ENCODE results near the gene IQGAP1.
"Not testable (repeated sequence)": the region's sequence is repeated elsewhere in the genome, so short reads cannot be mapped to it uniquely, and the experiment has no call there.

Gene IQGAP1

DNA sequence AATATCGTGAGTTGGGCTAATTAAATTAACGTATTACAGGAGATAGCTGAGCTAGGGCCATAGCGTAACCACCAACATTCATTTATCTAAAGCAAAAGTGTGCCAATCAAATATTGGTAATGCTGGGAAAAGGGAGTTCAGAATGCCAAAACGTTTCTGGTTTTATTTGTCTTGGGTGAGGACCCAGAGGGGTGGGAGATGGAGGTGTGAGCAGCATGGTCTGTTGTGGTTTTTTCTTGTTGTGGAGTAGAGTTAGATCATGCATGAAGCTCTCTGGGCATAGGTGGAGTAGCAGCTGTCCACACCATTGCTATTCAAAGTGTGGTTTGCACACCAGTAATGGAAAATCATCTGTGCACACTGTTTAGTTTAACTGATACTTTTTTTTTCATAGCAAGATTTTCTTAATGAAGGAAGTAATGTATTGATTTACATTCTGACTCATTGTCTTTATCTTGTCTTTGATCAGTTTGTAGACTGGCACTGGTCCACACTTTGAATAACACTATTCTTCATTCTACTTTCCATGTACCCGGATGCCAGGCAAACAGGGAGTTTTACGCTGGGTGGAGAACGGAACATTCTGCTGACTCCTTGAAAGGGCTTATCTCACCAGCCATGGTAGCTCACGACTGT is 90.9 kb downstream of the IQGAP1 start:
- no peak for DNase-seq (ENCODE audit: extremely low read depth in 1 of 2, low read depth in 1 of 2)

DNA sequence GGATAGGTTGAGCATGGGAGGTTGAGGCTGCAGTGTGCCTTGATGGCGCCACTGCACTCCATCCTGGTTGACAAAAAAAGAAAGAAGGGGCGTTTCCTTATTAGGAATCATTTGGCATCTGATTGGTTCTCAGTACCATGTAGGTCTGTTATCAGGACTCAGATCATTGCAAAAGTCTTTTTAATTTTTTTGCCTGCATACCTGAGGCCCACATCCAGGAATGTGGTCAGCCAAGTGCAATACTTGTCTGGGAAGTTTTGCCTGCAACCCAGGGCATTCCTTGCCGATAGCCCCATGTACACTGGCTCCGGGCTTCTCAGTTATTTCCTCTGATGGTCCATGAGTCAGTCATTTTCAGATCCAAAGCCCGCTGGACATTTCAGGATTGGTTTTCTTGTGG is 91.6 kb downstream of the IQGAP1 start:
- DNase-seq (ENCODE audit: extremely low read depth in 1 of 2, low read depth in 1 of 2), result no peak

DNA sequence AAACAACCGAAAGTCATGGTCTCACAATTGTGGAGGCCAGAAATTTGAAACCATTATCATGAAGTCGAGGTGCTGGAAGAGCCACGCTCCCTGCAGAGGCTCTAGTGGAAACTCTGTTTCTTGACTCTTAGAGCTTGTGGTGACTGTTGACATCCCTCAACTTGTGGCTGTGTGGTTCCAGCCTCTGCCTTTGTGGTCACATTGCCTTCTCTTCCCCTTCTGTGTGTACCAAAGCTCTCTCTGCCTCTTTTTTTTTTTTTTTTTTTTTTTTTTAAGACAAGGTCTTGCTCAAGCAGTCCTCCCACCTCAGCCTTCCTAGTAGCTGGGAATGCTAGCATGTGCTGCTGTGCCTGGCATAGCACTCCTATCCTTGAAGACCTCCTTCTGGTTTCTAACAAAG is 93.0 kb downstream of the IQGAP1 start:
- DNase-seq (ENCODE audit: extremely low read depth in 1 of 2, low read depth in 1 of 2), result no peak

DNA sequence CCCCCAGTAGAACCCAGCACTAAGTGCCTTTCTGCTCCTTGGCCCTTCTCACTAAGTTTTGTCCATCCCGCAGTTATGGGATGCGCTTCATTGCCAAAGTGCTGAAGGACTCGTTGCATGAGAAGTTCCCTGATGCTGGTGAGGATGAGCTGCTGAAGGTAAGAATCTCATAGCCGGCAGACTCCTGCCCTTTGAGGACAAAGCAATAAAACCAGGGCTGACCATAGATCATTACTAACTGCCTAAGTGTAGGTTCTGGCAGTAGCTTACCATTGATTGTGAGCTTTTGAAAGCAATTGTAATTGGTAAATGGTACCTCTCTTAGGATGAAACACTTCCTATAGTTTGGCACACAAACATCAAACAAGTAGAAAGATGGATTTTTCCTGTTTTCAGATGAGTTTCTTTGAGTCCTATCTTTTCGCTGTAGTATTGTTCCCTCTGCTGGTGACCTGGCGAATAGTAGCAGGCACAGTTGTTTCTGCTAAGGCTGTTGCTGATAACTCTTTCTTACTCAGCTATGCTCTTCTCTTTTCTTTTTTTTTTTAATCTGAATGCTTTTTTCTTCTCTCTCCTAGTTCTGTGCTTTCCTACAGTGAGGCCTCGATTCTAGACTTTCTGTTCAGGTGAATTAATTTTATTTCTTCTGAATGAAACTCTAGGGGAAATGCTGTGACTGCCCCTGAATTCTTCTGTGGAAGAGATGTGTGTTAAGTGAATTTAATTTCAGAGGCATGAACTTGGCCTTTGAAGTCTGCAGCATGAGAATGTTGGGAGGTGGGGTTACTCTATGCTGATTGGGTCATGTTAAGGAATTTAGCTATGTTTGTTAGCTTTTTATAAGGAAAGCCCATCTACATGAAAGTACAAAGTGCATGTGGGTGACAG is 94.3 kb downstream of the IQGAP1 start:
- peak in 1 of 2 donors; percentile 23 for DNase-seq (ENCODE audit: extremely low read depth in 1 of 2, low read depth in 1 of 2)

DNA sequence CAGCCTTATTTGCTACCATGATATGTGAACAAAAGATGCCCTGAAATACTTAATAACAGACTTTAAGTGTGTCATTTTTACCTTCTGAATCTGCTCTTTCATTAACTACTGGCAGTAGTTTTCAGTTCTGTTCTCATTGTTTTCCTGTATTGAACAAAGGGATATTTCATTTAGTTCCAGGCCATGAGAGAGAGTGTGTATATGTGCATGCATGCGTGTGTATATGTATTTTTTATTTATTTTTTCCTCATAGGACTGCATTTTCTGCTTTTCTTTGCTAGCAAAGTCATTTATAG is 94.9 kb downstream of the IQGAP1 start:
- no peak for DNase-seq (ENCODE audit: extremely low read depth in 1 of 2, low read depth in 1 of 2)

DNA sequence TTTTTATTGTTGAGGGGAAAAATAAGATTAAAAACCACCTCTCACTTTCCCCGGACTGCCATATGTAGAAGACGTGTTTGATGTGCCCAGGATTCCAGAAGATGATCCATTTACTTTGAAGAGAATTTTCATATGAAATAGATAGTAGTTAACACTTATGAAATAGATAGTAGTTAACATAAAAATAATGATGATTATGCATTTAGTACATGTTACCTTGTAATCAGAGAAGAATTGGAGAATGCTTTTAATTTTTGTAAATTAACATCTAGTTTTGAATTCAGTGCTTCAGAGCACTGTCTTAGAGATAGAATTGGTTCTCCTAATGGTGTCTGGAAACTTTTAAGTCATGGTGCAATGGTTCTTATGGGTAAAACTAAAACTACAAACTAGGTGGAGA is 95.6 kb downstream of the IQGAP1 start:
- no peak for DNase-seq (ENCODE audit: extremely low read depth in 1 of 2, low read depth in 1 of 2)

DNA sequence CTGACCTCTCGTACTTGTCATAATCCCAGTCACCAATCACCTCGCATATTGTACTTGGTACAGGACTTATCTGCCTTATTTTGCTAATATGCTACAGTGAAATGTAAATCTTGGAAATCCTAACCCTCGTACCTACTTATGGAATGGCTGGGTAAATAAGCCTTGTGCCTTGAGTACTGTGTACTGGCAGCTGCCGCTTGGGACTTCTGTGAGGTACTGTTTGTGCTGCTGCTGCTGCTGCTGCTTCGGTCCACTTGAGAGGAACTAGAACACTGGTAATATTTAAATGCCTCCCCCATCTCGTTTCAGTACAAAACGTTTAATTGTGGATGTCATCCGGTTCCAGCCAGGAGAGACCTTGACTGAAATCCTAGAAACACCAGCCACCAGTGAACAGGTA is 99.1 kb downstream of the IQGAP1 start:
- DNase-seq (ENCODE audit: extremely low read depth in 1 of 2, low read depth in 1 of 2), result no peak

DNA sequence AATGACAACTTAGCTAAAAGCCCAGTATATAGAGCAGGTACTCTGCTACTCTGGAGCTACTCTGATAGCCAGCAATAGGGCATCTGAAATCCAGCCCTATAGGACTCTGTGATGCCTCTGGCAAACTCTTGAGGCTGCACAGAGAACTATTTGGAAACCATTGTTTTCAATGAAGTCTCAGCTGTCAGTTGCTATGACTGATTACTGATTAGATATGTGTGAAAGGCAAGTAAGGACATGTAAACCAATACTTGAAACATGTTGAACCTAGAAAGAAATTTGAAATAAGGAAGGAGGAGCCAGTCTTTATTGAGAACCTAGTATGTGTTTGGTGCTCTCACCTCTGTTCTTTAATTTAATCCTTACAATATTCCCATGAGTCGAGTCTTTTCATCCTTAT is 101.5 kb downstream of the IQGAP1 start:
- DNase-seq (ENCODE audit: extremely low read depth in 1 of 2, low read depth in 1 of 2), result no peak

DNA sequence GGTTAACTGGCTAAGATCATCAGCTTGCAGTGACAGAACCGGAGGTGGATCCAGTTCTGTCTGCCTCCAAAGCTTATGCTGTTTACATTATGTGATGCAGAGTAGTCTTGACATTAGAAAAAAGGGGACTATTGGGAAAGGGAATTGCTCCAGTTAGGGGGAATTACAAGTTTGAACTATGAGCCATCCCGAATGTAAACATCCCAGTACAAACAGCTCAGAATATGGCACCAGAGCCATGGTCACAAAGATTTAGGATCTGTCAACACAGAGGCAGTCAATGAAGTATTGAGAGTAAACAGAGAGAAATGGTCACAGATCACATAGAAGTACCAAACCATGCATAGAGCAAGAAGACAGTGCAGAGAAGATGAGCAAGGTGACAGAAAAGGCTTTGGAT is 101.9 kb downstream of the IQGAP1 start:
- DNase-seq (ENCODE audit: extremely low read depth in 1 of 2, low read depth in 1 of 2), result no peak

DNA sequence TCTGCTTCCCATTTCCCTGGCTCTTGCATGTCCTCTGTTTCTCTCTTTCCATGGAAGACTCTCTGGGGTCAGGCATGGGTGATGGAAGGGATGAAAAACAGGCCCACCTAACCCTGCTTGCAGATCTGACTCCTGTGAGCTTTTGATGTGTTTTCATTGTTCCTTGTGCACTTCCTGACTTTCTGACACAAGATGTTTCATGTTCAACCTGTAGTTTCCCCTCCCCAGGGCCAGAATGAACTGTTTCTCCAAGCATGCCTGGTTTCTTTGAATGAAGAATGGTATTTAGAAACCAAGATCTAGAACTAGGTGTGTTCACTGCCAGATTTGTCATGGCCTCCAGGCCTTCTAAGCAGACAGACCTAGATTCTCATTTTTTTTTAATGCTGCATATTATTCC is 105.6 kb downstream of the IQGAP1 start:
- no peak for DNase-seq (ENCODE audit: extremely low read depth in 1 of 2, low read depth in 1 of 2)

DNA sequence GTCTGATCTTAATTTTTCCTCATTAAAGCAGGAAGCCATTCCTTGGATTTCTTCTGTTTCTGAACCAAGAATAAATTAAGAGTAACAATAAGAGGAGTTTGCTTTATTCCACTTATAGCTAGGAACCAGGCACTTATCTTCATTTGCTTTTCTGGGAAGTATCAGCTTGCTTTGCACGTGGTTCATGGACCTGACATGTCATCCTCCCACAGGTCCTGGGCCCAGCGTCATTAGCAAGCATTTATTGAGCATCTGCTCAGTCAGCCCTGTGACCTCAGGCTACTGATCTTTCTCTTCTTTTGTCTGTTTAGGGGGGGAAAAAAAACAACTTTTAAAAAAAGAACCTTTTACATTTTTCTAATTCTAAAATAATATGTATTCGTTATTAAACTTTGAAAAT is 107.0 kb downstream of the IQGAP1 start:
- no peak for DNase-seq (ENCODE audit: extremely low read depth in 1 of 2, low read depth in 1 of 2)

DNA sequence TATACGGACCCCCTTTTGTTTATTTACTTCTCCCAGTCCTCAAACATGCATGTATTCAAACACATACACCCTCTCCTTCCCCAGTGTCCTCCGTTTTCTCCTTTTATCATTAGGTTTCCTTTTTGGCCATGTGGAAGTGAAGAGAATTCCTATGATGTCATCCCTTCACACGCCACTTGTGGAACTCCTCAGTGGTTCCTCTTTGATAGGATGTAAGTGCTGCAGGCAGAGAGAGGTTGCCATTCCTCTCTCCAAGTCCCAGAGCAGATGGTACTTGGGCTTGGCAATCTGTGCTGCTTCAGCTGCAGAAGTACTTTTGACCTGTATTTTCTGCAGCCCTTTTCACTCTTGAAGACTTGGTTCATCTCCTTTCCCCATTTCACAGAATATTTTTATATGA is 108.7 kb downstream of the IQGAP1 start:
- no peak for DNase-seq (ENCODE audit: extremely low read depth in 1 of 2, low read depth in 1 of 2)

DNA sequence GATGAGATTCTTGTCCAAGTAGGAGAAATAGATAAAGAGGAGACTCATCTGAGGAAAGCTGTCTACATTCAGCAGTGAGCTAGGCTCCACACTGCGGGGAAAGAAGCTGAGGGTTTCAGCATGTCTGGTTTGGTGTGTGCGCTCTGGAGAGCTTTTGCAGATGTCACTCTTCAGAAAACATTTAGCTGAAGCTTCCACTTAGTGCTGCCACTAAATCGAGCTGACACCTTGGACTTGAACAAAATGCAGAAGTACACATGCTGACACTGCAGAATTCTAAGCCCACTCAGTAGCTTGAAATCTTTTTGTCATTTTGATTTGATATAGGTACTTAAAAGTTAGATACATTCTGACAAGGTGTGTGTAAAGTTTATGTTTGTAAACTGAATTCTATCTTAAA is 109.3 kb downstream of the IQGAP1 start:
- no peak for DNase-seq (ENCODE audit: extremely low read depth in 1 of 2, low read depth in 1 of 2)

DNA sequence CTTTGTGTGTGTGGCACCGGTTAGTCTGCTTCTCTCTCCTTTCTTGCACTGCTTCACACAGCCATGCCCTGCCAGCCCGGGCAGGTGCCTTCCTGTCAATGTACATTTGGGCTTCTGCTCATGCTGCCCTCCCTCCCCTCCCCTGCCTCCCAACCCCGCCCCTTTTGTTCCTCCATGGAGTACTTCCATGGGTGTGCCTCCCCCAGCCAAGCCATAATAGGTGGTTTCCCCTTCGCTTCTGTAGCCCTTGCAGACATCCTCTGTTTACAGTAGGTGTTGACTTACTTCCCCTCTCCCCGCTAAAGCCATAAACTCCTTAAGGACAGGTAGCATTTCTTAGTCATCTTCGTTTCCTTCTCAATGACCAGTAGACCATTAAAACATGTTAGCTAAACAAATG is 109.9 kb downstream of the IQGAP1 start:
- no peak for DNase-seq (ENCODE audit: extremely low read depth in 1 of 2, low read depth in 1 of 2)

DNA sequence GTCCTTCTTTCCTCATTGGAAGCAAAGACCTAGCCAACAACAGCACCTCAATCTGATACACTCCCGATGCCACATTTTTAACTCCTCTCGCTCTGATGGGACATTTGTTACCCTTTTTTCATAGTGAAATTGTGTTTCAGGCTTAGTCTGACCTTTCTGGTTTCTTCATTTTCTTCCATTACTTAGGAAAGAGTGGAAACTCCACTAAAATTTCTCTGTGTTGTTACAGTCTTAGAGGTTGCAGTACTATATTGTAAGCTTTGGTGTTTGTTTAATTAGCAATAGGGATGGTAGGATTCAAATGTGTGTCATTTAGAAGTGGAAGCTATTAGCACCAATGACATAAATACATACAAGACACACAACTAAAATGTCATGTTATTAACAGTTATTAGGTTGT is 112.1 kb downstream of the IQGAP1 start:
- no peak for DNase-seq (ENCODE audit: extremely low read depth in 1 of 2, low read depth in 1 of 2)

DNA sequence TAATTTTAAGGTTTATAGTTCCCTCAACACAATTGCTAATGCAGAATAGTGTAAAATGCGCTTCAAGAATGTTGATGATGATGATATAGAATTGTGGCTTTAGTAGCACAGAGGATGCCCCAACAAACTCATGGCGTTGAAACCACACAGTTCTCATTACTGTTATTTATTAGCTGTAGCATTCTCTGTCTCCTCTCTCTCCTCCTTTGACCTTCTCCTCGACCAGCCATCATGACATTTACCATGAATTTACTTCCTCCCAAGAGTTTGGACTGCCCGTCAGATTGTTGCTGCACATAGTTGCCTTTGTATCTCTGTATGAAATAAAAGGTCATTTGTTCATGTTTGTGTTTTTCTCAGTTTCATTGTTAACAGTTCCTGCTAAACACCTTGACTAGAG is 113.9 kb downstream of the IQGAP1 start:
- DNase-seq (ENCODE audit: extremely low read depth in 1 of 2, low read depth in 1 of 2), result no peak

DNA sequence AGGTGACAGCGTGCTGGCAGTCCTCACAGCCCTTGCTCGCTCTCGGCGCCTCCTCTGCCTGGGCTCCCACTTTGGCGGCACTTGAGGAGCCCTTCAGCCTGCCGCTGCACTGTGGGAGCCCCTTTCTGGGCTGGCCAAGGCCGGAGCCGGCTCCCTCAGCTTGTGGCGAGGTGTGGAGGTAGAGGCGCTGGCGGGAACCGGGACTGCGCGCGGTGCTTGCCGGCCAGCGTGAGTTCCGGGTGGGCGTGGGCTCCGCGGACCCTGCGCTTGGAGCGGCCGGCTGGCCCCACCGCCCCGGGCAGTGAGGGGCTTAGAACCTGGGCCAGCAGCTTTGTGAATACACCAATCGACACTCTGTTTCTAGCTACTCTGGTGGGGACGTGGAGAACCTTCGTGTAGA is 122.7 kb downstream of the IQGAP1 start:
- DNase-seq (ENCODE audit: extremely low read depth in 1 of 2, low read depth in 1 of 2), result not testable (repeated sequence)

DNA sequence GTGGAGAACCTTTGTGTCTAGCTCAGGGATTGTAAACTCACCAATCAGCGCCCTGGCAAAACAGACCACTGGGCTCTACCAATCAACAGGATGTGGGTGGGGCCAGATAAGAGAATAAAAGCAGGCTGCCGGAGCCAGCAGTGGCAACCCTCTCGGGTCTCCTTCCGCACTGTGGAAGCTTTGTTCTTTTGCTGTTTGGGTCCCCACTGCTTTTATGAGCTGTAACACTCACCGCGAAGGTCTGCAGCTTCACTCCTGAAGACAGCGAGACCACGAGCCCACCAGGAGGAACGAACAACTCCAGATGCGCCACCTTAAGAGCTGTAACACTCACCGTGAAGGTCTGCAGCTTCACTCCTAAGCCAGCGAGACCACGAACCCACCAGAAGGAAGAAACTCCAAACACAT is 123.2 kb downstream of the IQGAP1 start:
- DNase-seq (ENCODE audit: extremely low read depth in 1 of 2, low read depth in 1 of 2), result not testable (repeated sequence)

DNA sequence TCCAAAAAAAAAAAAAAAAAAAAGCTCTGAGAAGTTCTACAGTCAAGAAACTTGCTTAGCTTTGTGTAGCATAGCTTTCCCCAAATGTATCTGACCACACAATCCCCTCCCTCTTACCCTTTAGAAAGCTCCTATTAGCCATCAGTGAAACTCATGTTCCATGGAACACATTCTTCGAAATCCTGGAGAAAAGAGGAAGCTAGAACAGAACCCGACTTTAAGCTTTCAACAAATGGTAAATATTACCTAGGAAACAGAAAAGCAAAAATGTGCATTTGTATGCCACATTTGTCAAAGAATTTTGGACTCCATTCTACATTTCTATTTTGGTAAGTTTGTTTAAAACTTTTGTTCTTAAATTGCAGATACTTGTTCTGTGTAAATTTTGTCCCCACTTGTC is 124.2 kb downstream of the IQGAP1 start:
- no peak for DNase-seq (ENCODE audit: extremely low read depth in 1 of 2, low read depth in 1 of 2)

DNA sequence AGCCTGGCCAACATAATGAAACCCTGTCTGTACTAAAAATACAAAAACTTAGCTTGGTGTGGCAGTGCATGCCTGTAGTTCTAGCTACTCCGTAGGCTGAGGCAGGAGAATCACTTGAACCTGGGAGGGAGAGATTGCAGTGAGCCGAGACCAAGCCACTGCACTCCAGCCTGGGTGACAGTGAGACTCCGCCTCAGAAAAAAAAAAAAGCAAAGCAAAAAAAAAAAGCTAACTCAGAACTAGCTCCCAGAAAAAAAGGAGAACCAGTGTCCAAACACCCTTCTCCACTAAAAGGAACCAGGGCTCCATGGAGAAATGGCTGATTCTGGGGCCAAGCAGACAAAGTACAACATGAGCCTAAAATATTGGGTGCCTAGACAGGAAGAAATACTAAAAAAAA is 124.9 kb downstream of the IQGAP1 start:
- DNase-seq (ENCODE audit: extremely low read depth in 1 of 2, low read depth in 1 of 2), result no peak

DNA sequence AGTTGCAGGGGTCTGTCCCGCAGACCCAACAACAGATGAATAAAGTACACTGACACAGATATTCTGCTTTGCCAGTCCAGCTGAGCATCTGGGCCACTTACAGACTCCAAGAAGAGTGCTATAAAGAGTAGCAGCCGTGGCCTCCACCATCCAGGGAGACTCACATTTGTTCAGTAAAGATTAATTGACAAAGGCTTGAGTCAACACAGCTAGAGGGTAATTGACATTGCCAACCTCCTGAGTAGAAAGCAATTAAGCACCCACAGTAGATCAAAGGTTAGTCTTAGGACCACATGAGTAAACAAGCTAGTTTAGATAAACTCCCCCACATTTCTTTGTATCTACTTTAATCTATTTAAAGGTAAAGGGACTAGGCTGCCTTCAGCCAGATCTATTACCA is 125.4 kb downstream of the IQGAP1 start:
- DNase-seq (ENCODE audit: extremely low read depth in 1 of 2, low read depth in 1 of 2), result no peak

DNA sequence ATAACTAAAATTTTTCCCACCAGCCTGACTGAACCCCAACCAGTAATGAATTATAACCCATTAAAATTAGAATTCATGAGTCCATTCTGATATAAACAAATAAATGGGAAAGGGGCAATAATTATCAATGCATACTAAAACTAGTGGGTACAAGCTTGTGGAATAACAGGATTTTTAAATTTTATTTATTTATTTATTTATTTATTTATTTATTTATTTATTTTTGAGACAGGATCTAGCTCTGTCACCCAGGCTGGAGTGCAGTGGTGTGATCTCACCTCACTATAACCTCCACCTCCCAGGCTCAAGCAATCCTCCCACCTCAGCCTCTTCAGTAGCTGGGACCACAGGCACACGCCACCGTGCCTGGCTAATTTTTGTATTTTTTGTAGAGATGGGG is 125.9 kb downstream of the IQGAP1 start:
- DNase-seq (ENCODE audit: extremely low read depth in 1 of 2, low read depth in 1 of 2), result not testable (repeated sequence)

DNA sequence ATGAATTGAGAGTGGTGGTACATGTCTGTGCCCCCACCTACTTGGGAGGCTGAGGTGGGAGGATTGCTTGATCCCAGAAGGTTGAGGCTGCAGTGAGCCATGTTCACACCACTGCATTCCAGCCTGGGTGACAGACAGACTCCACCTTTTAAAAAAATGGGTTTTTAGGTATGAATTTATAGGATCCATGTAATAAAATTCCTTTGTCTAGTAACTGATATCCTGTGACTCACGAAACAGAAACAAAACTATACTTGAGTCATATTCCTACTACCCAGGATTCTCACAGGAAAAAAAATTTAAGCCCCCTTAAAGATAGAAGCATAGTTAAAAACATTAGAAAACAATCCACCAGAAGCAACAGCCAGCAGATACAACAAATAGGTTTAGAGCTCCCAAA is 131.6 kb downstream of the IQGAP1 start:
- DNase-seq (ENCODE audit: extremely low read depth in 1 of 2, low read depth in 1 of 2), result no peak

All from activated CD8-positive, alpha-beta memory T cell treated with anti-CD3 and anti-CD28 coated beads for 1 hour (primary cell).